ENCODE measurements around the gene SGSM1. TPM values are rescaled to one million over a fixed set of nuclear protein-coding genes. Genes with fewer than 3 reads are reported as not detected.

The SGSM1 gene
- total and polyA plus RNA-seq, 8 donors = 0.68 to 4.7 (median 2.5) TPM

GRCh38 chr22:24865508-24865907 is 59.5 kb downstream of the SGSM1 start:
- H3K27me3 ChIP-seq = no peaks in the 10 kb centered on the region
- no peak overlapping the region for H3K4me3 ChIP-seq
- TF ChIP-seq EP300 (IDR thresholded peaks at IDR 0.05) (no peak), POLR2AphosphoS5 (IDR thresholded peaks at IDR 0.05) (no peak), POLR2A (IDR thresholded peaks at IDR 0.05) (no peak), CTCF (IDR thresholded peaks at IDR 0.05) (no peak)
- intact Hi-C loops (cut with DNase I; ENCODE audit: low total_unique reads) = no loop called here
- H3K36me3 ChIP-seq = peaks cover 0 to 36% (median 6%) of the 10 kb centered on the region in 4 donors
- H3K9me3 ChIP-seq = no peaks in the 10 kb centered on the region
- 83 to 98% (median 90%) methylated on average over 3 to 4 of the region's 4 CpGs for WGBS, 5 donors
- H3K4me1 ChIP-seq = no peaks in the 10 kb centered on the region
- DNase-seq = no peak
- H3K27ac ChIP-seq = no peak overlapping the region

- no peak for DNase-seq
- WGBS, 5 donors = 80 to 93% (median 89%) methylated on average over 8 of the region's 8 CpGs
- TF ChIP-seq POLR2AphosphoS5 (IDR thresholded peaks at IDR 0.05) = no peak
- TF ChIP-seq CTCF (IDR thresholded peaks at IDR 0.05) = no peak
- no peak for TF ChIP-seq EP300 (IDR thresholded peaks at IDR 0.05)
- no peak for TF ChIP-seq POLR2A (IDR thresholded peaks at IDR 0.05)
- no peaks in the 10 kb centered on the region for H3K4me1 ChIP-seq
- no peaks in the 10 kb centered on the region for H3K9me3 ChIP-seq
- H3K4me3 ChIP-seq = no peak overlapping the region
- H3K27ac ChIP-seq = no peak overlapping the region
- H3K36me3 ChIP-seq = peaks cover 0 to 41% (median 6%) of the 10 kb centered on the region in 4 donors
- intact Hi-C loops (cut with DNase I; ENCODE audit: low total_unique reads) = no loop called here
- no peaks in the 10 kb centered on the region for H3K27me3 ChIP-seq
Measured at GRCh38 chr22:24867323-24868022, 61.5 kb downstream of the SGSM1 start.

GRCh38 chr22:24868979-24869378 is 63.0 kb downstream of the SGSM1 start:
- Histone ChIP-seq H3K27me3 (no peaks in the 10 kb centered on the region), H3K27ac (no peak overlapping the region), H3K4me1 (no peaks in the 10 kb centered on the region), H3K4me3 (no peak overlapping the region), H3K36me3 (peaks cover 0 to 26% (median 4%) of the 10 kb centered on the region in 4 donors), H3K9me3 (no peaks in the 10 kb centered on the region)
- 91 to 98% (median 93%) methylated on average over 7 of the region's 7 CpGs for WGBS, 5 donors
- intact Hi-C loops (cut with DNase I; ENCODE audit: low total_unique reads) = no loop called here
- no peak for DNase-seq
- TF ChIP-seq POLR2A (IDR thresholded peaks at IDR 0.05) = no peak
- no peak for TF ChIP-seq EP300 (IDR thresholded peaks at IDR 0.05)
- TF ChIP-seq CTCF (IDR thresholded peaks at IDR 0.05) = no peak
- TF ChIP-seq POLR2AphosphoS5 (IDR thresholded peaks at IDR 0.05) = no peak

- DNase-seq = no peak
- Histone ChIP-seq H3K4me3 (no peak overlapping the region), H3K4me1 (no peaks in the 10 kb centered on the region), H3K27me3 (no peaks in the 10 kb centered on the region), H3K9me3 (peaks cover 0 to 4% (median 2%) of the 10 kb centered on the region in 4 donors), H3K27ac (no peak overlapping the region), H3K36me3 (peaks cover 0 to 22% (median 6%) of the 10 kb centered on the region in 4 donors)
- 69 to 78% (median 75%) methylated on average over 7 of the region's 7 CpGs for WGBS, 5 donors
- no peak for TF ChIP-seq CTCF (IDR thresholded peaks at IDR 0.05)
- TF ChIP-seq POLR2AphosphoS5 (IDR thresholded peaks at IDR 0.05) = no peak
- TF ChIP-seq EP300 (IDR thresholded peaks at IDR 0.05) = no peak
- no peak for TF ChIP-seq POLR2A (IDR thresholded peaks at IDR 0.05)
- intact Hi-C loops (cut with DNase I; ENCODE audit: low total_unique reads) = no loop called here
Measured at GRCh38 chr22:24871611-24872205, 65.7 kb downstream of the SGSM1 start.
